ENCODE data around the gene TMEM35B.

The TMEM35B gene

DNA sequence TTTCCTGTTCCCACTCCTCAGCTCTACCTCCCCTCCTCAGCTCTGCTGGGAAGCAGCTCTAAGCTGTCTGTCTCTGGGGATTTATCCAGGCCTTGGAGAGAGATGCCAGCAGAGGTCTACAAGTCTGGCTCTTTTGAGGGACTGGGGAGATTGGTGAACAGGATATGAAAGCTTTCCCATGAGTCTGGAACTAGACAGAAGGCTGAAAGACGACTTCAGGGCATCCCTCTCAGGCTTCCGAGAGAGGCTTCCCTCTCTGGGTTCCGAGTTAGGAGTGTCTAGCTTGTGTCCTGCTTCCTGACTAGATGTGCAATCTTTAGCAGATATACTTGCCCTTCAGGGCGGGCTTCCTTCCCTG lies 733 bp downstream of the TMEM35B start:
- TF ChIP-seq, protein P1, sequence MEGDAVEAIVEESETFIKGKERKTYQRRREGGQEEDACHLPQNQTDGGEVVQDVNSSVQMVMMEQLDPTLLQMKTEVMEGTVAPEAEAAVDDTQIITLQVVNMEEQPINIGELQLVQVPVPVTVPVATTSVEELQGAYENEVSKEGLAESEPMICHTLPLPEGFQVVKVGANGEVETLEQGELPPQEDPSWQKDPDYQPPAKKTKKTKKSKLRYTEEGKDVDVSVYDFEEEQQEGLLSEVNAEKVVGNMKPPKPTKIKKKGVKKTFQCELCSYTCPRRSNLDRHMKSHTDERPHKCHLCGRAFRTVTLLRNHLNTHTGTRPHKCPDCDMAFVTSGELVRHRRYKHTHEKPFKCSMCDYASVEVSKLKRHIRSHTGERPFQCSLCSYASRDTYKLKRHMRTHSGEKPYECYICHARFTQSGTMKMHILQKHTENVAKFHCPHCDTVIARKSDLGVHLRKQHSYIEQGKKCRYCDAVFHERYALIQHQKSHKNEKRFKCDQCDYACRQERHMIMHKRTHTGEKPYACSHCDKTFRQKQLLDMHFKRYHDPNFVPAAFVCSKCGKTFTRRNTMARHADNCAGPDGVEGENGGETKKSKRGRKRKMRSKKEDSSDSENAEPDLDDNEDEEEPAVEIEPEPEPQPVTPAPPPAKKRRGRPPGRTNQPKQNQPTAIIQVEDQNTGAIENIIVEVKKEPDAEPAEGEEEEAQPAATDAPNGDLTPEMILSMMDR (IDR thresholded peaks at IDR 0.05; ENCODE audit: extremely low read depth, missing control alignments) = no peak
- peak; percentile 61 for DNase-seq (ENCODE audit: low spot score)

DNA sequence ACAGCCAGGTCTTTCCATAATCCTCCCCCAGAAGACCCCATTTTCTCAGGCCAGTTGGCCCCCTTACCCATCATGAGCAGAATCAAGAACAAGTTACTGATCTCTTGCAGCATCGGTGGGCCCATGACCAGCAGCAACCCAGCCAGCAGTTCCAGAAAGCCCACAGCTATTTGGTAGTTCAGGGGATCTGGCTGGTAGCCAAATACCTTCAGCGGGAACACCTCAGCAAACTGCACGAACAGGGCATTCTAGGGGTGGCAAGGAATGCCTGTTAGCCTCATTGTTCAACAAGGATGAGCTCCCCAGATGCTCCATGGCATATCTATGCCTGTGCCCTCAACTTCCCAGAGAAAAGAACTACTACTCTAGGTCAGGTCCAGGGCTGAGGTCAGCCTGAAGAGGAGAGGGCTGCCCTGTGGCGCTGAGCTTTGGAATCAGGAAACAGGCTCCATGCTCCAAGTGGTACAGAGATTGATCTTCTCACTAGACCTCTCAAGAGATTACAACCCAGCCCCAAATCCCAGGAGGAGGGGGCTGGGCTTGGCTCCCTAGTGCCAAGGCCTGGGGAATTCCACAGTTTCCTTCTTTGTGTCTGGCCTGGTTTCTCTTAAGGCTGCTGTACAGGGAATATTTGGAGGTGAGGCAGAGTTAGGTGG lies 1.3 kb downstream of the TMEM35B start:
- no peak for DNase-seq (ENCODE audit: low spot score)
- TF ChIP-seq, protein P1 (IDR thresholded peaks at IDR 0.05; ENCODE audit: extremely low read depth, missing control alignments) = no peak

DNA sequence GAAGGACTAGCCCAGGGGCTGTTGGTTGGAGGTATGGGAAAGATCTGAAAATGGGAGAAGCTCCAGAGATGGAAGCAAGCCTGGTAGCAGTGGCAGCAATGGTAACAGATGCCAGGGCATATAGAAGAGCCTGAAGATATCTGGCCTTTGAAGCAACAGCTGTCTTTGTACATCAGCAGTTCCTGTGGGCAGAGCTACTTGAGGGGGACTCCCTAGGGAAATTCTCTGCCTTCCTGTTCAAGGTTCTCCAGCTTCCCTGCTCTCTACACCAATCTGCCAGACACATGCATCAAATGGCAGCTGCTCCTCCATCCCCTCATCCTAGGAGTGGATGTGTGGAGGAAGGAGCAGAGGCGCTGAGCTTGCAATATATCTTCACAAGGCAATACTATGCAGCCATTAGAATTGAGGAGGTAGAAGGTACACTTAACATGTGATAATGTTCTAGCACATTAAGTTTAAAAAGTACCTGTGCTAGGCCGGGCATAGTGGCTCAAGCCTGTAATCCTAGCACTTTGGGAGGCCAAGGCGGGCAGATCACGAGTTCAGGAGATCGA lies 2.2 kb downstream of the TMEM35B start:
- peak; percentile 54 for DNase-seq (ENCODE audit: low spot score)
- TF ChIP-seq, protein P1 (IDR thresholded peaks at IDR 0.05; ENCODE audit: extremely low read depth, missing control alignments) = no peak

DNA sequence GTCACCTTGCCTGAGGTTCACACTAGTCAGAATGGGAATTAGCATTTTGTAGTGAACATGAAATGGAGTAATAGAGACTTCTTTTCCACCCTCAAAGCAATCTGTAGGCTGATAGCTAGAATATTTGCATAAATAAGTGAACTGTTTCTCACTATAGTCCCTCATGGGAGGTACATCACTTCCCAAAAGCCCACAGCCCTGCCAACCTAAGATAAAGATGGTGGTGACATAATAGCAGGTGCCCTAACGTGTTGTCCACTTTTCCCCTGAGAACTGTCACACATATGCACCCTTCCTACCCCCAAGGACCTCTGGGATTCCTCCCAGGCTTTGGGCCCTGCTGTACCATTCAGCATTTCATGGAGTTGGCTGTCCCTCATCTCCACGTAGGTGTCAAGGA lies 4.4 kb downstream of the TMEM35B start:
- TF ChIP-seq, protein P1 (IDR thresholded peaks at IDR 0.05; ENCODE audit: extremely low read depth, missing control alignments) = no peak
- no peak for DNase-seq (ENCODE audit: low spot score)

DNA sequence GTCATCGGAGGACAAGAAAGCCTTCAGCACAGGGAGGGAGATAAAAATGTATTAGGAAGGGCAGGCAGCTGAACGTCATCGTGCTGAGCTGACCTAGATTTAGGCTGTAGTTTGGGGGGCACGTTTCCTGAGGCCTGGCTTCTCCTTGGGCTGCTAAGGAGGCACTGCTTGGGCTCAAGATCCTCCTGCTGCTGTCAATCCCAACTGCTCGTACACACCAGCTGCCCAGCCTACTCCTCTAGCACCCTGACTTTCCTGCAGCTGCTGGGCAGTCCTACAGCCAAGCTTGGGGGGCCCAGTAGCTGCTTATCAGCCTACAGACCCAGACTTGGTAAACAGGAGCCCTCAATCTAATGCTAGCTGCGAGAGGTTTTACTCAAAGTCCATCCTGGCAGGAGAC lies 6.2 kb downstream of the TMEM35B start:
- no peak for DNase-seq (ENCODE audit: low spot score)
- TF ChIP-seq, protein P1 (IDR thresholded peaks at IDR 0.05; ENCODE audit: extremely low read depth, missing control alignments) = no peak

DNA sequence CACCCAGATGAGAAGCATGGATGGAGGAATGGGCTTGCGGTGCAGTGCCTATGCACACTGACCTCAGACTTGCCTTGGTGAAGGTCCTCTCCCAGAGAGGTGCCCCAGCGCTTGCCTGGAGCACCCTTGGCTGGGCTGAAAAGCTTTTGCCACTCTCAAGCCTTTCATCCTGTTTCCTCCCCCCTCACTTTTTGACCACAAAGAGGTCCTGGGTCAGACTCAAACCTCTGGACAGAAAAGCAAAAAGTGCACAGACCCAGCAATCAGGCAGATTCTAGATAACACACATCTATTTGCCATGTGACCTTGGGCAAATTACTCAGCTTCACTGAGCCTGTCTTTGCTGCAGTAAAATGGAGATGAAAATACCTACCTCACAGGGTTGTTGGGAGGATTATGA lies 7.3 kb downstream of the TMEM35B start:
- TF ChIP-seq, protein P1 (IDR thresholded peaks at IDR 0.05; ENCODE audit: extremely low read depth, missing control alignments) = no peak
- no peak for DNase-seq (ENCODE audit: low spot score)

DNA sequence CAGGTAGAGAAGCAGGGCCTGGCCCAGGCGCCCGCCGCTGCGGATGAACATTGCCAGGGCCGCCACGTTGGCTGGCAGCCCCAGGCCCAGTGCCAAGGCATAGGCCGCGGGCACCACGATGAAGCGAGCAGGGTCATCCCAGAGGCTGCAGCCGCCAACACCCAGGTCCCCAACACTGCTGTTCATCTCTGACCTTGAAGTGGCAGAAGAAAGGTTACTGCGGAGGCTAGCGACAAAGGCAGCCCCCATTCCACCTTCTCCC lies 8.0 kb downstream of the TMEM35B start:
- DNase-seq (ENCODE audit: low spot score) = no peak
- TF ChIP-seq, protein P1 (IDR thresholded peaks at IDR 0.05; ENCODE audit: extremely low read depth, missing control alignments) = no peak

Measured in GM20000 (cell line).